ENCODE measurements around the gene KRTAP4-1.
"Not testable (repeated sequence)": the region's sequence is repeated elsewhere in the genome, so short reads cannot be mapped to it uniquely, and the experiment has no call there.

KRTAP4-1 gene

DNA sequence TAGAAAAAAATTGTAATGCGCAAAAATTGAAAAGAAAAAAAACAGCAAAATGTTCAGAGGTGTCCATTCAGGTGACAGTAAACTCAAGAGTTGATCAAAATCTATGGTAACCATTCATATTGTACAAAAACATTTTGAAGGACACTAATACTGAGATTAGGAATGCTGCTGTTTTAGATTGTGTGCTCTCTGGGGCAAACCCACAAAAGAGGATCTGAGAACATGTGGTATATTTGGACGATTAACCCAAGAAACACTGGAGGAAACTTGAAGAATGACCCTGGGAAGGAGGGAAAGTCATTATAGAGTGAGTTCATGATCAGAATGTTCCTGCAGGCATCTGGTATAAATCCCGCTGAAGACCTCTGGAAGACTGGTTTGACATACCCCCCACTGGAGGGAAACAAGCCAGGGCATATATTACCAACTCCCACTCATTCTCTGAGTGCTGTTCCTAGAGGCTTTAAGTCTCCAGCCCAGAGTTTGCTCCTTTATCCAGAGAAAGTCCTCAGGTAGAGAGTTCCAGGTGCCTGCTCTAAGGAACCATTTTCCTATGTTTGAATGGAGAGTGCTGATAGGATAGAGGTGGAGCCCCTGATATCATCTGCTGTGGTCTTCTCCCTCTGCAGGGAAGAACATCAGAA is 7.8 kb downstream of the KRTAP4-1 start:
- no peak for DNase-seq (ENCODE audit: low read depth, low spot score)

DNA sequence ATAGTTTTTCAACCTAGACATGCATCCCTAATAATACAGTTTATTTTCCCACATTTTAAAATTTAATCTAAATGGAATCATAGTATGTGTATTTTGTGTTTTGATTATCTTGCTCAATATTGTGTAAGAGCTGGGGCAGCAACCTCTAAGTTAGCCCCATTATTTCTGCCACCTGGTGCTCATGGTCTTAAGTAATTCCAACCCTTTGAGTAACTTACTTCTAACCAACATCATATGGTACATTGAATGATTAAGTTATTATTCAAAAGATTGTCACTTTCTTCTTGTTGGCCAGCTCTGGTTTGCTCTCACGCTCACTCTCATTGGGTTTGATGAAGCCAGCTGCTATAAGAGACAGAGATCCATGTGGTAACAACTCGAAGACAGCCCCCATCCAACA is 12.8 kb downstream of the KRTAP4-1 start:
- DNase-seq (ENCODE audit: low read depth, low spot score) = no peak

DNA sequence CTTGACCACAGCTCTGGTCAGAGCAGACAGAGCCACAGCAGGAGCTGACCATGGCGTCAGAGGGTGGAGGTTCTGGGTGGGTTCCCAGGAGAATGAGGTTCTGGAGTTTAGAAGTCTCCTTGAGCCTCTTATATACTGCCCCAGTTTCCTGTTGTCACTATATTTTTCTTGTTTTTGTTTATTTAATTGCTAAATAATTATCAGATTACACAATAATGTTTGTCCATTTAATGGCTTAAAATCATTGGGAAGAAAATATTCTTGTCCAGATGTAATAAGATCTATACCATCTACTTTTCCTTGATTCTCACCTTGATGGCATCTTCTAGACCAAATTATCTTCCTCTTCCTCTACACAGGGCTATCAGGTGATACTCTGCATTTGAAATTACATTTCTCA is 16.6 kb downstream of the KRTAP4-1 start, which contains the start of gene KRTAP4-3:
TSS of gene KRTAP4-3 (minus strand) at position 101 of the 400 bp plus-strand sequence. CDS start at position 52, 49 bp downstream.
- DNase-seq (ENCODE audit: low read depth, low spot score) = no peak

DNA sequence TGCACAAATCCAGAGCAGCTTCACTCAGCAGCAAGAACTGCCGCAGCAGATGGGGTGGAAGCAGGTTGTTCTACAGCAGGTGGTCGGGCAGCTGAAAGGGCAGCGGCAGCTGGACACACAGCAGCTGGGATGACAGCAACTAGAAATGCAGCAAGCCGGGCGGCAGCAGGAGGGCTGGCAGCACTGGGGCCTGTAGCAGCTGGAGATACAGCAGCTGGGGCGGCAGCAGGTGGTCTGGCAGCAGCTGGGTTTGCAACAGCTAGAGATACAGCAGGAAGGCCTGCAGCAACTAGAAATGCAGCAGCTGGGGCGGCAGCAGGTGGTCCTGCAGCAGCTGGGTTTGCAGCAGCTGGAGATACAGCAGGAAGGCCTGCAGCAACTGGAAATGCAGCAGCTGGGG is 17.1 kb downstream of the KRTAP4-1 start:
- no peak for DNase-seq (ENCODE audit: low read depth, low spot score)

DNA sequence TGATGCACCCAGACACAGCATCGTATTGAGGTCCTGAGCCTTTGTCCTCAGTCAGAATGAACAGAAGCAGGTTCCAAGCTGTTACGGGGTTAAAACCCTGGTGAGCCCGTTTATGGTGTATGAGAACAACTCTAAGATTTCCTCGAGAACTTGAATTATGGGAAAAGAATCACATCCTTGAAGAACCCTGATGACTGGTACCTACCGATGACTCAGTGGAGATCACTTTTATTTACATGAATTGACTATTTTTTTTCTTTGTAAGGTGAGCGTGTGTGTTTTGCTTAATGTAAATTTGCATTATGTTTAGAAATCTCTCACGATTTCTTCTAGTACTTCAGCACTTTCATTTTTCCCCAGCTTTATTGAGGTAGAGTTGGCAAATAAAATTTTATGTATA is 20.9 kb downstream of the KRTAP4-1 start:
- DNase-seq (ENCODE audit: low read depth, low spot score) = no peak

DNA sequence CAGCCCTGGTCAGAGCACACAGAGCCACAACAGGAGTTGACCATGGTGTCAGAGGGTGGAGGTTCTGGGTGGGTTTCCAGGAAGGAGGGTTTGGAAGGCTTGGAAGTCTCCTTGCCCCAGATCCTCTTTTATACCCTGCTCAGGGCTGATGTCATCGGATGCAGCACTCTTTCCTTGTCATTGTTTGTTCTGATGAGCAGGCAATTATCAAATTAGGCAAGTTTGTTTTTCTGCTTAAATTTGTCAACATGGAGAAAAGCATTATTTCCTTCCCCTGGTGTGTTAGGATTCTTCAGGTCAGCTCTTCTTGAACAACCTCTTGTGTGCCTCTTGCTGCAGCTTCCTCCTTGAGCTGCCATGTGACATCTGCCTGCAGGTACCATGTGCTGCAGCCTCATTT is 24.1 kb downstream of the KRTAP4-1 start, which contains the start of gene KRTAP4-4:
TSS of gene KRTAP4-4 (minus strand) at position 101 of the 400 bp plus-strand sequence. CDS start at position 44, 57 bp downstream.
- DNase-seq (ENCODE audit: low read depth, low spot score) = no peak

DNA sequence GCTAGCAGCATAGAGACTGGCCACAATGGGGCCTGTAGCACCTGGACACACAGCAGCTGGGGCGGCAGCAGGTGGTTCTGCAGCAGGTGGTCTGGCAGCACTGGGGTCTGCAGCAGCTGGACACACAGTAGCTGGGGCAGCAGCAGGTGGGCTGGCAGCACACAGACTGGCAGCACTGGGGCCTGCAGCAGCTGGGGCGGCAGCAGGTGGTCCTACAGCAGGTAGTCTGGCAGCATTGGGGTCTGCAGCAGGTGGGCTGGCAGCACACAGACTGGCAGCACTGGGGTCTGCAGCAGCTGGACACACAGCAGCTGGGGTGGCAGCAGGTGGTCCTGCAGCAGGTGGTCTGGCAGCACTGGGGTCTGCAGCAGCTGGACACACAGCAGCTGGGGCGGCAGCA is 24.5 kb downstream of the KRTAP4-1 start:
- DNase-seq (ENCODE audit: low read depth, low spot score) = not testable (repeated sequence)

DNA sequence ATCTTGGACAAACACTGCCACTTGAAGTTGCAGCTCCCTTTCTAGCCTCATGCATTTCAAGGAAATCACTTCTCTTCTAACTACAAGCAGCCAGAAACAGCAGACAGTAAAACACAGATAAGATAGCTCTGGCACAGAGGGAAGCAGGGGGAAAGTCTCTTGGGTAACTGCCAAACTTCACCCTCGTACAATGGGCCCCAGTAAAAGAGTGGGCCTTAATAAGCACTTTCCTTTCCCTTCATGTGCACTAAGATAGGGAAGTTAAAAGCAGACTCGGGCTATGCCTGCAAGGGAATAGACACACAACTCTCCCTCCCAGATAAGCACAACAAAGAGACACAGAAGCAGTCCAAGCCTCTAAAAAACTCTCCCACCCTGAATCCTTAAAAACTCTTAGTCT is 30.9 kb downstream of the KRTAP4-1 start:
- DNase-seq (ENCODE audit: low read depth, low spot score) = no peak

DNA sequence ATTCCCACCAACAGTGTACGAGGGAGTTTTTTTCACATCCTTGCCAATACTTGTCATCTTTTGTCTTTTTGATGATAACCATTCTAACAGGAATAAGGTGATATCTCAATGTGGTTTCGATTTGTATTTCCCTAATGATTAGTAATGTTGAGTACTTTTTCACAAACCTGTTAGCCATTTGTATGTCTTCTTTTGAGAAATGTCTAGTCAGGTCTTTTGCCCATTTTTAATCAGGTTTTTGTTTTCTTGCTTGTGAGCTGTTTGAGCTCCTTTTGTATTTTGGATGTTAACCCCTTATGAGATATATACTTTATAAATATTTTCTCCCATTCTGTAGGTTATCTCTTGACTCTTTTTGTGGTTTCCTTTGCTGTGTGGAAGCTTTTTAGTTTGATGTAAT is 33.2 kb downstream of the KRTAP4-1 start:
- DNase-seq (ENCODE audit: low read depth, low spot score) = no peak

DNA sequence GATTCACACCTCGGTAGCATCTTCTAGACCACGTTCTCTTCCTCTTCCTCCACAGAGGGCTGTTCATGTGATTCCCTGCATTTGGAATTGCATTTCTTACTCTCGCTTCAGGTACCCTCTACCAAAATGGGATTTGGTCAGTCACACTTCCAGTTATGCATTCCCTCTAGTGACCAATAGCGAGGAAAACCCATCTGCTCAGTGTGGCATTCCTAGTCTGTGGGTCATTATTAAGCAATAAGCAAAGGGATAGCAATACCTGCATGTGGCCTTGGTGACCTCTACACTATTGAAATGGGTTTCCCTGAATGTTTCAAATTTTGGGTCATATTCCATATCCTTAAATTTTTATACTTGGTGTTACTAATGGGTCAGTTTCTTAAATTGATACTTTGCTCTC is 34.7 kb downstream of the KRTAP4-1 start:
- DNase-seq (ENCODE audit: low read depth, low spot score) = no peak

DNA sequence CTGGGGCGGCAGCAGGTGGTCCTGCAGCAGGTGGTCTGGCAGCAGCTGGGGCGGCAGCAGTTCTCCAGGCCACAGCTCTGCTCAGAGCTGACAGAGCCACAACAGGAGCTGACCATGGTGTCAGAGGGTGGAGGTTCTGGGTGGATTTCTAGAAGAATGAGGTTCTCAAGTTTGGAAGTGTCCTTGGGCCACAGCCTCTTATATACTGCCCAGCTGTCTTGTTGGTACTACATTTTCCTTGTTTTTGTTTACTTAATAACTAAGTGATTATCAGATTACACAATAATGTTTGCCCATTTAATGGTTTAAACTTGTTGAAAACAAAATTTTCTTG is 35.1 kb downstream of the KRTAP4-1 start, which contains the start of gene KRTAP4-5:
TSS of gene KRTAP4-5 (minus strand) at position 174 of the 334 bp plus-strand sequence. CDS start at position 116, 58 bp downstream.
- DNase-seq (ENCODE audit: low read depth, low spot score) = no peak

DNA sequence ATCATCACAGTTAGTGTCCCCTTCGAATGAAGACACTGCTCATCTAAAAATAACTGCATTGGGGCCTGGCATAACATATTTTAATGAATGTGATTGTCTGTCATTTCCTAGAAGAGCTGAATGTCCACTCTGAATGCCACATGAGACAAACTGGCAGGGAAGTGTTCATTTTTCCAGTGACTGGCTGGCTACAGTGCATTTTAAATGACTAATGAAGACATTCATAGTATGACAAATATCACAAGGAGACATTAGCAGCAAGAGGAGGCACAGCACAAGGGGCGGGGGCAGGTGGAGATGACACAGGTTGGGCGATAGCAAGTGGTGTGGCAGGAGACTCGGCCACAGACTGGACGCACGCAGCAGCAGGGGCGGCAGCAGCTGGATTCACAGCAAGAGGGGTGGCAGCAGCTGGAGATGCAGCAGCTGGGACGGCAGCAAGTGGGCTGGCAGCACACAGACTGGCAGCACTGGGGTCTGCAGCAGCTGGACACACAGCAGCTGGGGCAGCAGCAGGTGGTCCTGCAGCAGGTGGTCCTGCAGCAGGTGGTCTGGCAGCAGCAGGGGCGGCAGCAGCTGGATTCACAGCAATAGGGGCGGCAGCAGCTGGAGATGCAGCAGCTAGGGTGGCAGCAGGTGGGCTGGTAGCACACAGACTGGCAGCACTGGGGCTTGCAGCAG is 35.6 kb downstream of the KRTAP4-1 start:
- not testable (repeated sequence) for DNase-seq (ENCODE audit: low read depth, low spot score)

DNA sequence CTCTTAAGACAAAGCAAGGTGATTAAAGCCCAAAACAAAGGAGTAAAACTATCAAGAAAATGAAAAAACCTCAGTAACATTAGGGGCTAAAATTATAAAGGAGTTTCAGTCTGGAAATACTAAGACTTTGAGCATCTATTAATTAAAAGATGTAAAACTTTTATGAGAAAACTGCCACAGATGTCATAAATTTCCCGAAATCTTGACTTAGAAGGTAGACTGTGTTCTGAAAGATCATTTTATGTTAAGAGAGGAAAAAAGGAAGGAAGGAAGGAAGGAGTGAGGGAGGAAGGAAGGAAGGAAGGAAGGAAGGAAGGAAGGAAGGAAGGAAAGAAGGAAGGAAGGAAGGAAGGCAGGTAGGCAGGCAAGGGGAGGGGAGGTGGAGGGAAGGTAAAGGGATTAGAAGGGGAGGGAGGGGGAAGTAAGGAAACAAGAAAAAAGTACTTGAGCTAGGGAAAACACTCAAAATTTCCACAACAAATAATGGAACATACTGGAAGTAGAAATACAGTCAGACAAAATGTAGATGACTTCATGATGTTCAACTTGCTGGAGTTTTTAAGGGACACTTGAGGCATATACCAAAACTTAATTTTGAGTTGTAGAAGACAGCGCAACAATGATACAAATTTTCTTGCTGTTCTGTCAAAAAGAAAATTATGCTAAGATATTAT is 37.0 kb downstream of the KRTAP4-1 start:
- DNase-seq (ENCODE audit: low read depth, low spot score) = no peak

DNA sequence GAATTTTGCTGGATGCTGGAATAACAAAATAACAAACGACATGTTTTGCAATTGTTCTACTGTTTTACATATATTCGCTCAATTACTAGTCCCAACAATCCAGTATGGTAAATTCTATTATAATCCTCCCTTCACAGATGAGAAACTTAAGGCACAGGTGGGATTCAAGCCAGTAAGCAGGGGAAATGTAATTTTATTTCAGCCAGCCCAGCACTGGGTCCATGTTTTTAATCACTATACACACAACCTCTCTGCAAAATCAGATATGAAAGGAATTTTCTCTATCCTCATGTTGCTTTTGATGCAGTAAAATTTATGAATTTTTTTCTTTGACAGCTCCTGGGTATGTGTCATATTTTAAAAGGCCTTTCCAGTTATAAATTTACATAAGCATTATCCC is 39.5 kb downstream of the KRTAP4-1 start:
- DNase-seq (ENCODE audit: low read depth, low spot score) = no peak

DNA sequence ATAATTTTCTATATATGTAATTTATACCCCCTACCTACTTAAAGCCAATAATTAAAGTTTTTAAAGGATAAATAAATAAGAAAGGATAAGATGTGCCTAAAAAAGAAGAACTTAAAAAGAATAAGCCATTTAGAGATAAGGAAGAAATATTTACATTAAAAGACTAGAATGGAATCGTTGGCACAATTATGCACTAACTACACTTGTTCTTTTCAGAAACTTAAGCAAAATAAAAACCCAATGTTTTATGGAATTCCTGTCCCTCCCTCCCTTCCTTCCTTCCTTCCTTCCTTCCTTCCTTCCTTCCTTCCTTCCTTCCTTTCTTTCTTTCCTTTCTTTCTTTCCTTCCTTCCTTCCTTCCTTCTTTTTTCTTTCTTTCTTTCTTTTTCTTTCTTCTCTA is 39.9 kb downstream of the KRTAP4-1 start:
- no peak for DNase-seq (ENCODE audit: low read depth, low spot score)

DNA sequence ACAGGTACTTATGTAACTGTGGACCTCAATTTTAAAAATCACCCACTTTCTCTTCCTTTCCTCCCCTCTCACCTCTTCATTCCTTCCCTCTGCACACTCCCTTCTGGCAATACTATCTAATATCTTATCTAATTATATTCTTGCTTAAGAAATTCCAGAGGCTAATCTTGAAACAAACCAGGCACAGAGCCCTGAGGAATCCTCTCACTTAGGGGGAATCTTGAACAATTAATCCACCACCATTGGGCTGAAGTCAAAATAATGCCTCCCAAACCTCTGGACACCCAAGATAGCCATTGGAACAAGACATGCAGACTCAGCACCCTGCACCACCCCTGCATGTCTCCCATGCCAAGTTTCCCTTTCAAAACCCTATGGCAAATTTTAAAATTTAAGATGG is 43.4 kb downstream of the KRTAP4-1 start:
- no peak for DNase-seq (ENCODE audit: low read depth, low spot score)

DNA sequence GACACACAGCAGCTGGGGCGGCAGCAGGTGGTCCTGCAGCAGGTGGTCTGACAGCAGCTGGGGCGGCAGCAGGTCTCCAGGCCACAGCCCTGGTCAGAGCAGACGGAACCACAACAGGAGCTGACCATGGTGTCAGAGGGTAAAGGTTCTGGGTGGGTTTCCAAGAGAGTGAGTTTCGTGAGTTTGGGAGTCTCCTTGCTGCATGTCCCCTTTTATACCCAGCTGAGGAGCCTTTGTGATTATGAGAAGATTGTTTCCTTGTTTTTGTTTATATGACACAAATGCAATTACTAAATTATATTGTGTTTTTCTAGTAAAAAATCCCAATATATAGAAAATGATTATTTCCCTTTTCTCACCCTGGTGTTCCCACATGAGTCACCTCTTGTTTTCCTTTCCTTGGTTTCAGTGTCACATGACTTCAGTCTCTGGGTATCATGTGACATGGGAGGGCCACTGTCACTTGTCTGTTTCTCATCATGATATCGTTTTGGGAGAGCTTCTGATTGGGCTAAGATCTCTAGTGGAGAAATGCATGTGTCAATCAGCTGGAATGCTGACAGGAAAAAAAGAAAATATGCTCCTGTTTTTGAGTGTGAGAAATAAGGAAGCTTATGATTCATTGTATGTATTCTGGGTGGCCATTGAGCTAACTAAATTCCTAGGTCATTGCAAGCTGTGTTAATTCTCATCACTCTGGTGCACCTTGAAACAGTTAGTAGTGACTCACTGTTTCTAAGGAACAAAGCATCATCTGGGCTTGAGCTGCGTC is 44.2 kb downstream of the KRTAP4-1 start, which contains the start of gene KRTAP4-6:
TSS of gene KRTAP4-6 (minus strand) at position 185 of the 772 bp plus-strand sequence. CDS start at position 128, 57 bp downstream.
- DNase-seq (ENCODE audit: low read depth, low spot score) = peak; percentile 44

DNA sequence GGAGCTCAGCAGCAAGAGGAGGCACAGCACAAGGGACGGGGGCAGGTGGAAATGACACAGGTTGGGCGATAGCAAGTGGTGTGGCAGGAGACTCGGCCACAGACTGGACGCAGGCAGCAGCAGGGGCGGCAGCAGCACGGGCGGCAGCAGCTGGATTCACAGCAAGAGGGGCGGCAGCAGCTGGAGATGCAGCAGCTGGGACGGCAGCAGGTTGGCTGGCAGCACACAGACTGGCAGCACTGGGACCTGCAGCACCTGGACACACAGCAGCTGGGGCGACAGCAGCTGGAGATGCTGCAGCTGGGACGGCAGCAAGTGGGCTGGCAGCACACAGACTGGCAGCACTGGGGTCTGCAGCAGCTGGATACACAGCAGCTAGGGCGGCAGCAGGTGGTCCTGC is 44.8 kb downstream of the KRTAP4-1 start:
- DNase-seq (ENCODE audit: low read depth, low spot score) = not testable (repeated sequence)

Data from astrocyte of the hippocampus (primary cell).